ENCODE data around the gene TACSTD2.
A peak's percentile ranks its signal among the peaks of the same experiment; 100 is the strongest.
"Not testable (repeated sequence)": the region's sequence is repeated elsewhere in the genome, so short reads cannot be mapped to it uniquely, and the experiment has no call there.

The TACSTD2 gene

GRCh38 chr1:58588396-58588795, 11.3 kb upstream of the TACSTD2 start:
- no peak overlapping the region for H3K9ac ChIP-seq (ENCODE audit: low read depth, low read length)
- no peaks in the 10 kb centered on the region for H3K9me3 ChIP-seq (ENCODE audit: control insufficient read depth, insufficient read depth, low read length)
- H3K27ac ChIP-seq (ENCODE audit: low read depth, low read length), result no peak overlapping the region
- no peaks in the 10 kb centered on the region for H3K36me3 ChIP-seq (ENCODE audit: control insufficient read depth, insufficient read depth, low read length)
- no peak overlapping the region for H3K4me3 ChIP-seq (ENCODE audit: low read depth, low read length)
- H3K4me1 ChIP-seq (ENCODE audit: control insufficient read depth, insufficient read depth, low read length), result no peaks in the 10 kb centered on the region; the same call in 1 of the 2 replicates
- H3K27me3 ChIP-seq (ENCODE audit: control insufficient read depth, insufficient read depth, low read length), result no peaks in the 10 kb centered on the region

GRCh38 chr1:58587667-58588066, 10.6 kb upstream of the TACSTD2 start:
- Histone ChIP-seq H3K4me3 (ENCODE audit: low read depth, low read length) (no peak overlapping the region), H3K27ac (ENCODE audit: low read depth, low read length) (no peak overlapping the region), H3K36me3 (ENCODE audit: control insufficient read depth, insufficient read depth, low read length) (no peaks in the 10 kb centered on the region), H3K27me3 (ENCODE audit: control insufficient read depth, insufficient read depth, low read length) (no peaks in the 10 kb centered on the region), H3K9me3 (ENCODE audit: control insufficient read depth, insufficient read depth, low read length) (no peaks in the 10 kb centered on the region), H3K4me1 (ENCODE audit: control insufficient read depth, insufficient read depth, low read length) (no peaks in the 10 kb centered on the region; the same call in 1 of the 2 replicates), H3K9ac (ENCODE audit: low read depth, low read length) (no peak overlapping the region)

DNA sequence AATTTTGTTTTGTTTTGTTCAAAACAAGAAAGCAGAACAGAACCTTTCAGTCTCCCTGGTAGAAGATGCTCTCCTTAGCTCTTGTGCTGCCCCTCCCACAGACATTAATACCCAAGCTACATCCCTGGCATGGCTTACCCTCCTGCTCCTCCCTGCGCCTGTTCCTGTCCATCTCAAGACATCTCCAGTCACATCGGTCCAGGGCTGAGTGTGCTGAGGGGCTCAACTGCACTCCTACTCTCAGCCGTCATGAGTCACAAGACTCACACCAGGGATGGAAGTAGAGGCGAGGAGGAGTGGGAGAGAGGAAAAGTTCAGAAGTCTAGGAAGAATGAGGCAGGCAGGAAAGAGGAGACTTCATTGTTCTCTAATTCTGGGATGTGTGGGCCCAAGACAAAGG, 9.2 kb upstream of the TACSTD2 start:
- H3K27ac ChIP-seq (ENCODE audit: low read depth, low read length), result no peak overlapping the region
- H3K4me1 ChIP-seq (ENCODE audit: control insufficient read depth, insufficient read depth, low read length), result no peaks in the 10 kb centered on the region
- H3K9ac ChIP-seq (ENCODE audit: low read depth, low read length), result no peak overlapping the region
- H3K36me3 ChIP-seq (ENCODE audit: control insufficient read depth, insufficient read depth, low read length), result no peaks in the 10 kb centered on the region
- H3K4me3 ChIP-seq (ENCODE audit: low read depth, low read length), result no peak overlapping the region
- H3K9me3 ChIP-seq (ENCODE audit: control insufficient read depth, insufficient read depth, low read length), result no peaks in the 10 kb centered on the region
- no peaks in the 10 kb centered on the region for H3K27me3 ChIP-seq (ENCODE audit: control insufficient read depth, insufficient read depth, low read length)

DNA sequence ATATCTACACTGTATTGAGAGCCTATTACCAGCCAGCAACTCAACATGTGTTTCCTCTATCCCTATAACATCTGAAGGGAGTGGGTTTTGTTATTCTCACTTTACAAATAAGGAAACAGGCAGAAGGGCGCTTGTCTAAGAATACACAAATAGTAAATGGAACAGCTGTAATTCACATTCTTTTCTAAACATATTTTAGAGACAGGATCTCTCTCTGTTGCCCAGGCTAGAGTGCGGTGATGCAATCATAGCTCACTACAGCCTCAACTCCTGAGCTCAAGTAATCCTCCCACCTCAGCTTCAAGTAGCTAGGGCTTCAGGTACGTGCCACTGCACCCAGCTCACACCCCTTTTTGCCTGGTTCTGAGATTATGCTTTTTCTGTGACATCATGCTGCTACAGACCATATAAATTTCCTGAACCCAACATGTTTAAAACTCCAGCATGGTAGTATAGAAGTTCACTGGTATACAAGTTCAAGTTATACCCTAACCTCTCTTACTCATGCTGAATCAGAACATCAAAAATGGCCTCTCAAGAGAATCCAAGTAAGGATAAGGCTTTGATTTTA, 8.6 kb upstream of the TACSTD2 start:
- Histone ChIP-seq H3K36me3 (ENCODE audit: control insufficient read depth, insufficient read depth, low read length) (no peaks in the 10 kb centered on the region), H3K4me3 (ENCODE audit: low read depth, low read length) (no peak overlapping the region), H3K9ac (ENCODE audit: low read depth, low read length) (no peak overlapping the region), H3K9me3 (ENCODE audit: control insufficient read depth, insufficient read depth, low read length) (no peaks in the 10 kb centered on the region), H3K27ac (ENCODE audit: low read depth, low read length) (no peak overlapping the region), H3K4me1 (ENCODE audit: control insufficient read depth, insufficient read depth, low read length) (no peaks in the 10 kb centered on the region), H3K27me3 (ENCODE audit: control insufficient read depth, insufficient read depth, low read length) (no peaks in the 10 kb centered on the region)

DNA sequence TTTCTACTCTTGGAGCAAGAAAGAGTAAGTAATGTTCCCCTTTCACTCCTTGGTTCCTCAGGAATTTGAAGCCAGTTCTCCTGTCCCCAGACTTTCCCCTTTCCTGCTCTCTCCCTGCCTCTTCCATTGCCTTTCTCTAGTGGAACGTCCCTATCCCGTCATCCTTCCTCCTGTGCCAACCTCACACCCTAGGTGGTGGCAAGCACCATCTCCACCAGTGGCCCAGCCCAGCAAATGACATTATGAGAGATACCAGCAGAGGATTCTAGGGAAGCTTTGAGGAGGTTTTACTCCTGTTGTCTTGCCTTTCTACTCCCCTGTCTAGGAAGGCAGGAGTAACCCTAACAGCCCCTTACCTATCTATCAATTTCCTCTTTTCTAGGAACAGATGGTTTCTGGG, 8.1 kb upstream of the TACSTD2 start:
- Histone ChIP-seq H3K4me3 (ENCODE audit: low read depth, low read length) (no peak overlapping the region), H3K4me1 (ENCODE audit: control insufficient read depth, insufficient read depth, low read length) (no peaks in the 10 kb centered on the region), H3K36me3 (ENCODE audit: control insufficient read depth, insufficient read depth, low read length) (no peaks in the 10 kb centered on the region), H3K9ac (ENCODE audit: low read depth, low read length) (no peak overlapping the region), H3K27me3 (ENCODE audit: control insufficient read depth, insufficient read depth, low read length) (no peaks in the 10 kb centered on the region), H3K27ac (ENCODE audit: low read depth, low read length) (no peak overlapping the region), H3K9me3 (ENCODE audit: control insufficient read depth, insufficient read depth, low read length) (no peaks in the 10 kb centered on the region)

GRCh38 chr1:58584082-58584895, 7.2 kb upstream of the TACSTD2 start:
- Histone ChIP-seq H3K9me3 (ENCODE audit: control insufficient read depth, insufficient read depth, low read length) (no peaks in the 10 kb centered on the region), H3K9ac (ENCODE audit: low read depth, low read length) (no peak overlapping the region), H3K36me3 (ENCODE audit: control insufficient read depth, insufficient read depth, low read length) (no peaks in the 10 kb centered on the region), H3K4me3 (ENCODE audit: low read depth, low read length) (no peak overlapping the region), H3K4me1 (ENCODE audit: control insufficient read depth, insufficient read depth, low read length) (no peaks in the 10 kb centered on the region), H3K27me3 (ENCODE audit: control insufficient read depth, insufficient read depth, low read length) (no peaks in the 10 kb centered on the region), H3K27ac (ENCODE audit: low read depth, low read length) (peak overlapping the region; percentile 39)

DNA sequence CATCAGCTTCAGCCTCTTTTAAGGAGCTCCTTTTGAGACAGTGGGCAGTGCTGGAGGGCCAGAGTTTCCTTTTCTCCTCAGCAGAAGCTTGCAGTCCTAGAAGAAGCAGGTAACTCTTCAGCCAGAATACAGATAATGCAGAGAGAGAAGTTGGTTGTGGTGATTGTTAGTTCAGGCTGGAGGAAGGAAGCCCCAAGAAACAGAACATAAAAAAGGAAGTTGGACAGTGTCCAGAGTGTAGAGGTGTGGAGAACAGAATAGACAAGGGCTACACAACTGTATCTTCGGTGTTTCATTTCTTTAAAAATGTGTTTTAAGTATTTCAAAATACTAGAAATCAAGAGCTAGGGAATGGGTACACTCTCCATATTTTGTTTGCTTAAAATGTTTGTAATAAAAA, 6.4 kb upstream of the TACSTD2 start:
- no peak overlapping the region for H3K4me3 ChIP-seq (ENCODE audit: low read depth, low read length)
- H3K9me3 ChIP-seq (ENCODE audit: control insufficient read depth, insufficient read depth, low read length), result no peaks in the 10 kb centered on the region
- H3K27me3 ChIP-seq (ENCODE audit: control insufficient read depth, insufficient read depth, low read length), result peaks cover under 1% of the 10 kb centered on the region; the same call in 1 of the 2 replicates
- no peak overlapping the region for H3K27ac ChIP-seq (ENCODE audit: low read depth, low read length)
- no peak overlapping the region for H3K9ac ChIP-seq (ENCODE audit: low read depth, low read length)
- H3K4me1 ChIP-seq (ENCODE audit: control insufficient read depth, insufficient read depth, low read length), result no peaks in the 10 kb centered on the region
- no peaks in the 10 kb centered on the region for H3K36me3 ChIP-seq (ENCODE audit: control insufficient read depth, insufficient read depth, low read length)

DNA sequence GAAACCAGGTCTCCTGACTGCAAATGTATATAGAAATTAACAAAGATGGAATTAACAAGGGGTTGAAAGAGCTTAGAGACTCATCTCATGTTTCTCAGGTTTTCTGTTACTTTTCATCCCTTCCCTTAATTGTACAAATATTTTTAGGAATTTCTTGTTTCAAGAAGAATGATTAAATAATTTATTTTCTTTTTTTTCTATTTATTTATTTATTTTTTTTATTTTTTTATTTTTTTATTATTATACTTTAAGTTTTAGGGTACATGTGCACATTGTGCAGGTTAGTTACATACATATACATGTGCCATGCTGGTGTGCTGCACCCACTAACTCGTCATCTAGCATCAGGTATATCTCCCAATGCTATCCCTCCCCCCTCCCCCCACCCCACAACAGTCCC, 5.1 kb upstream of the TACSTD2 start:
- not testable (repeated sequence) for H3K9ac ChIP-seq (ENCODE audit: low read depth, low read length); H3K4me1 ChIP-seq (ENCODE audit: control insufficient read depth, insufficient read depth, low read length); H3K4me3 ChIP-seq (ENCODE audit: low read depth, low read length); H3K27ac ChIP-seq (ENCODE audit: low read depth, low read length); H3K9me3 ChIP-seq (ENCODE audit: control insufficient read depth, insufficient read depth, low read length); H3K36me3 ChIP-seq (ENCODE audit: control insufficient read depth, insufficient read depth, low read length)
- peaks cover 14% of the 10 kb centered on the region for H3K27me3 ChIP-seq (ENCODE audit: control insufficient read depth, insufficient read depth, low read length)

DNA sequence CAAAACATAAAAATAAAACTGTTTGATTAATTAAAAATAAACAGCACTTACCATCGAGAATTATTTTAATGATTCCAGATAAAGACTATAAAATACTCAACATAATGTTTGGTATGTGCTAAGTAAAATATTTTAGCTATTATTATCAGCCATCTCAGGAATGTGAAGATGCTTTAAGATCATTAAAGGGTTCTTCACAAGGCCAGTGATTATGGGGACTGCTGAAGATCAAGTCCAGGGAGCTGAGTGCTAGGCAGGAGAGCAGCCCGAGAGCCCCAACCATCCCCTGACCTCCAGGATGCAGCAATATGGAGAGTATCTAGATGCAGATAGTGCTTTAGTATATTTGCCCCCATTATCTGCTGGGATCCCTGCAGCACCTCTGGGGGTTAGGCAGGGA, 4.6 kb upstream of the TACSTD2 start:
- H3K4me3 ChIP-seq (ENCODE audit: low read depth, low read length), result no peak overlapping the region
- no peak overlapping the region for H3K27ac ChIP-seq (ENCODE audit: low read depth, low read length)
- peaks cover 19% of the 10 kb centered on the region for H3K27me3 ChIP-seq (ENCODE audit: control insufficient read depth, insufficient read depth, low read length)
- H3K9ac ChIP-seq (ENCODE audit: low read depth, low read length), result no peak overlapping the region
- peaks cover 4% of the 10 kb centered on the region; the same call in 1 of the 2 replicates for H3K4me1 ChIP-seq (ENCODE audit: control insufficient read depth, insufficient read depth, low read length)
- no peaks in the 10 kb centered on the region for H3K9me3 ChIP-seq (ENCODE audit: control insufficient read depth, insufficient read depth, low read length)
- H3K36me3 ChIP-seq (ENCODE audit: control insufficient read depth, insufficient read depth, low read length), result no peaks in the 10 kb centered on the region

- no peak overlapping the region for H3K4me3 ChIP-seq (ENCODE audit: low read depth, low read length)
- no peaks in the 10 kb centered on the region for H3K36me3 ChIP-seq (ENCODE audit: control insufficient read depth, insufficient read depth, low read length)
- H3K27me3 ChIP-seq (ENCODE audit: control insufficient read depth, insufficient read depth, low read length), result peaks cover 33% of the 10 kb centered on the region
- H3K9me3 ChIP-seq (ENCODE audit: control insufficient read depth, insufficient read depth, low read length), result no peaks in the 10 kb centered on the region
- H3K4me1 ChIP-seq (ENCODE audit: control insufficient read depth, insufficient read depth, low read length), result peaks cover 4% of the 10 kb centered on the region; the same call in 1 of the 2 replicates
- no peak overlapping the region for H3K27ac ChIP-seq (ENCODE audit: low read depth, low read length)
- H3K9ac ChIP-seq (ENCODE audit: low read depth, low read length), result no peak overlapping the region
Observed at GRCh38 chr1:58580186-58580585, 3.1 kb upstream of the TACSTD2 start.

GRCh38 chr1:58577654-58578030, 590 bp upstream of the TACSTD2 start:
- Histone ChIP-seq H3K27me3 (ENCODE audit: control insufficient read depth, insufficient read depth, low read length) (peaks cover 45% of the 10 kb centered on the region), H3K4me1 (ENCODE audit: control insufficient read depth, insufficient read depth, low read length) (peaks cover 19% of the 10 kb centered on the region), H3K4me3 (ENCODE audit: low read depth, low read length) (peak overlapping the region; percentile 53), H3K9ac (ENCODE audit: low read depth, low read length) (no peak overlapping the region), H3K9me3 (ENCODE audit: control insufficient read depth, insufficient read depth, low read length) (no peaks in the 10 kb centered on the region), H3K27ac (ENCODE audit: low read depth, low read length) (no peak overlapping the region), H3K36me3 (ENCODE audit: control insufficient read depth, insufficient read depth, low read length) (no peaks in the 10 kb centered on the region)
